ENCODE data around the gene FILIP1L.
A peak's percentile ranks its signal among the peaks of the same experiment; 100 is the strongest.

FILIP1L gene

GRCh38 chr3:100001526-100002270 is 112.6 kb downstream of the FILIP1L start:
- Histone ChIP-seq H3K27ac (ENCODE audit: poor library complexity, severe bottlenecking) (peak overlapping the region; percentile 94), H3K27me3 (ENCODE audit: insufficient read depth, poor library complexity, severe bottlenecking) (no peaks in the 10 kb centered on the region), H3K9me3 (ENCODE audit: severe bottlenecking) (no peaks in the 10 kb centered on the region), H3K4me3 (ENCODE audit: severe bottlenecking) (no peak overlapping the region), H3K36me3 (ENCODE audit: low read depth) (no peaks in the 10 kb centered on the region), H3K4me1 (ENCODE audit: insufficient read depth, poor library complexity, severe bottlenecking) (peaks cover 45% of the 10 kb centered on the region)
- DNase-seq (ENCODE audit: low spot score) (no peak), ATAC-seq (ENCODE audit: low read depth) (peak; percentile 53)
- TF ChIP-seq CTCF (IDR thresholded peaks at IDR 0.05; ENCODE audit: poor library complexity, severe bottlenecking) = no peak

- H3K4me1 ChIP-seq (ENCODE audit: insufficient read depth, poor library complexity, severe bottlenecking) = peaks cover 39% of the 10 kb centered on the region
- DNase-seq (ENCODE audit: low spot score) (no peak), ATAC-seq (ENCODE audit: low read depth) (no peak)
- no peak overlapping the region for H3K4me3 ChIP-seq (ENCODE audit: severe bottlenecking)
- no peak for TF ChIP-seq CTCF (IDR thresholded peaks at IDR 0.05; ENCODE audit: poor library complexity, severe bottlenecking)
- peak overlapping the region; percentile 94 for H3K27ac ChIP-seq (ENCODE audit: poor library complexity, severe bottlenecking)
- no peaks in the 10 kb centered on the region for H3K9me3 ChIP-seq (ENCODE audit: severe bottlenecking)
- H3K27me3 ChIP-seq (ENCODE audit: insufficient read depth, poor library complexity, severe bottlenecking) = no peaks in the 10 kb centered on the region
- no peaks in the 10 kb centered on the region for H3K36me3 ChIP-seq (ENCODE audit: low read depth)
These were observed 113.2 kb downstream of the FILIP1L start for GRCh38 chr3:100001083-100001482.

- Histone ChIP-seq H3K27ac (ENCODE audit: poor library complexity, severe bottlenecking) (peak overlapping the region; percentile 94), H3K27me3 (ENCODE audit: insufficient read depth, poor library complexity, severe bottlenecking) (no peaks in the 10 kb centered on the region), H3K4me3 (ENCODE audit: severe bottlenecking) (no peak overlapping the region), H3K36me3 (ENCODE audit: low read depth) (no peaks in the 10 kb centered on the region), H3K4me1 (ENCODE audit: insufficient read depth, poor library complexity, severe bottlenecking) (peaks cover 39% of the 10 kb centered on the region), H3K9me3 (ENCODE audit: severe bottlenecking) (peaks cover 2% of the 10 kb centered on the region)
- ATAC-seq (ENCODE audit: low read depth) = no peak
- DNase-seq (ENCODE audit: low spot score) = no peak
- TF ChIP-seq CTCF (IDR thresholded peaks at IDR 0.05; ENCODE audit: poor library complexity, severe bottlenecking) = no peak
These were observed 114.8 kb downstream of the FILIP1L start for GRCh38 chr3:99999536-99999935.

- peaks cover 5% of the 10 kb centered on the region for H3K9me3 ChIP-seq (ENCODE audit: severe bottlenecking)
- H3K27ac ChIP-seq (ENCODE audit: poor library complexity, severe bottlenecking) = no peak overlapping the region
- H3K4me1 ChIP-seq (ENCODE audit: insufficient read depth, poor library complexity, severe bottlenecking) = peaks cover 28% of the 10 kb centered on the region
- no peaks in the 10 kb centered on the region for H3K27me3 ChIP-seq (ENCODE audit: insufficient read depth, poor library complexity, severe bottlenecking)
- TF ChIP-seq CTCF (IDR thresholded peaks at IDR 0.05; ENCODE audit: poor library complexity, severe bottlenecking) = no peak
- no peaks in the 10 kb centered on the region; the same call in 1 of the 2 replicates for H3K36me3 ChIP-seq (ENCODE audit: low read depth)
- no peak overlapping the region for H3K4me3 ChIP-seq (ENCODE audit: severe bottlenecking)
- DNase-seq (ENCODE audit: low spot score) (no peak), ATAC-seq (ENCODE audit: low read depth) (no peak)
These were observed 117.0 kb downstream of the FILIP1L start for GRCh38 chr3:99997293-99997692.

GRCh38 chr3:99990179-99990578 is 124.1 kb downstream of the FILIP1L start:
- DNase-seq (ENCODE audit: low spot score) (no peak), ATAC-seq (ENCODE audit: low read depth) (no peak)
- Histone ChIP-seq H3K4me3 (ENCODE audit: severe bottlenecking) (no peak overlapping the region), H3K36me3 (ENCODE audit: low read depth) (no peaks in the 10 kb centered on the region; the same call in 1 of the 2 replicates), H3K4me1 (ENCODE audit: insufficient read depth, poor library complexity, severe bottlenecking) (no peaks in the 10 kb centered on the region), H3K27ac (ENCODE audit: poor library complexity, severe bottlenecking) (no peak overlapping the region), H3K27me3 (ENCODE audit: insufficient read depth, poor library complexity, severe bottlenecking) (no peaks in the 10 kb centered on the region), H3K9me3 (ENCODE audit: severe bottlenecking) (peaks cover 2% of the 10 kb centered on the region)
- no peak for TF ChIP-seq CTCF (IDR thresholded peaks at IDR 0.05; ENCODE audit: poor library complexity, severe bottlenecking)
